SK-N-SH treated with all-trans-retinoic acid at 6 μM for 48 hours (cell line): ENCODE results near the gene TBCD.

Experiments
- ARNTL ChIP-seq: fragments of 450-650 bp; formaldehyde crosslinking; IDR thresholded peaks from 2 replicates; pipeline ENCODE4 v1.5.0; 2020; ENCODE audit warnings: low read depth, mild to moderate bottlenecking, moderate library complexity, borderline replicate concordance
- CREB5 ChIP-seq: fragments of 250-450 bp; sonication (Bioruptor Pico); IDR thresholded peaks from 2 replicates; pipeline ENCODE4 v1.5.1; 2020; ENCODE audit warnings: low read depth, mild to moderate bottlenecking, moderate library complexity
- CSDC2 ChIP-seq: fragments of 250-450 bp; sonication (Bioruptor Pico); IDR thresholded peaks from 2 replicates; pipeline ENCODE4 v1.5.0; 2020; ENCODE audit warnings: mild to moderate bottlenecking, moderate library complexity
- ESRRG ChIP-seq: fragments of 250-450 bp; sonication (Bioruptor Pico); IDR thresholded peaks from 2 replicates; pipeline ENCODE4 v1.6.1; 2021; ENCODE audit warnings: mild to moderate bottlenecking
- ISL1 ChIP-seq: fragments of 250-450 bp; sonication (Bioruptor Pico); IDR thresholded peaks from 2 replicates; pipeline ENCODE4 v2.1.2; 2022; ENCODE audit warnings: mild to moderate bottlenecking, moderate library complexity
- OSR1 ChIP-seq: fragments of 250-450 bp; sonication (Bioruptor Pico); IDR thresholded peaks from 2 replicates; pipeline ENCODE4 v1.8.0; 2022; ENCODE audit warnings: moderate library complexity, mild to moderate bottlenecking, inconsistent platforms
- PATZ1 ChIP-seq: fragments of 250-450 bp; sonication (Bioruptor Pico); IDR thresholded peaks from 2 replicates; pipeline ENCODE4 v1.8.0; 2020; ENCODE audit warnings: mild to moderate bottlenecking, moderate library complexity, borderline replicate concordance
- RARB ChIP-seq: fragments of 250-450 bp; sonication (Bioruptor Pico); IDR thresholded peaks from 2 replicates; pipeline ENCODE4 v1.8.0; 2021; ENCODE audit warnings: mild to moderate bottlenecking, moderate library complexity
- TCF4 ChIP-seq: fragments of 250-450 bp; sonication (Bioruptor Pico); IDR thresholded peaks from 2 replicates; pipeline ENCODE4 v1.8.0; 2021; ENCODE audit warnings: mild to moderate bottlenecking, moderate library complexity, borderline replicate concordance
- ZFP3 ChIP-seq: fragments of 250-450 bp; sonication (Bioruptor Pico); IDR thresholded peaks from 2 replicates; pipeline ENCODE4 v1.5.0; 2020; ENCODE audit warnings: mild to moderate bottlenecking, moderate library complexity
- ZNF8 ChIP-seq: fragments of 450-650 bp; formaldehyde crosslinking; IDR thresholded peaks from 2 replicates; pipeline ENCODE4 v1.5.0; 2020; ENCODE audit warnings: mild to moderate bottlenecking, moderate library complexity

GRCh38 chr17:82883419-82884031 lies 131.7 kb downstream of the TBCD start:
- TF ChIP-seq ZNF8 (CRISPR knock-in tag) (no peak), ESRRG (CRISPR knock-in tag) (no peak), PATZ1 (no peak), CSDC2 (CRISPR knock-in tag) (no peak), TCF4 (CRISPR knock-in tag) (no peak), CREB5 (CRISPR knock-in tag) (no peak), ZFP3 (CRISPR knock-in tag) (no peak), ARNTL (CRISPR knock-in tag) (no peak), ISL1 (no peak), RARB (CRISPR knock-in tag) (no peak), OSR1 (CRISPR knock-in tag) (no peak)
